Measurements from ENCODE around the gene BCDIN3D. TPM values are rescaled to one million over a fixed set of nuclear protein-coding genes. Genes with fewer than 3 reads are reported as not detected.

The BCDIN3D gene
- polyA plus RNA-seq, 1 donor: 5.6 TPM

GRCh38 chr12:49798248-49798647 lies 44.7 kb downstream of the BCDIN3D start:
- DNase-seq (ENCODE audit: low read depth): no peak

GRCh38 chr12:49797449-49797776 lies 45.5 kb downstream of the BCDIN3D start:
- no peak for DNase-seq (ENCODE audit: low read depth)

- no peak for DNase-seq (ENCODE audit: low read depth)
Measured at GRCh38 chr12:49796606-49797448, 46.1 kb downstream of the BCDIN3D start.

GRCh38 chr12:49796155-49796554 lies 46.8 kb downstream of the BCDIN3D start:
- no peak for DNase-seq (ENCODE audit: low read depth)

- no peak for DNase-seq (ENCODE audit: low read depth)
Measured at GRCh38 chr12:49795654-49796105, 47.2 kb downstream of the BCDIN3D start.

- no peak for DNase-seq (ENCODE audit: low read depth)
Measured at GRCh38 chr12:49794811-49795653, 47.9 kb downstream of the BCDIN3D start.

- DNase-seq (ENCODE audit: low read depth): no peak
Measured at GRCh38 chr12:49794021-49794420, 48.9 kb downstream of the BCDIN3D start.

- DNase-seq (ENCODE audit: low read depth): no peak
Measured at GRCh38 chr12:49793620-49794019, 49.3 kb downstream of the BCDIN3D start.

- DNase-seq (ENCODE audit: low read depth): no peak
Measured at GRCh38 chr12:49792976-49793580, 49.8 kb downstream of the BCDIN3D start.

GRCh38 chr12:49792181-49792970 lies 50.5 kb downstream of the BCDIN3D start:
- no peak for DNase-seq (ENCODE audit: low read depth)

- no peak for DNase-seq (ENCODE audit: low read depth)
Measured at GRCh38 chr12:49791700-49792099, 51.2 kb downstream of the BCDIN3D start.

- no peak for DNase-seq (ENCODE audit: low read depth)
Measured at GRCh38 chr12:49790741-49791555, 52.0 kb downstream of the BCDIN3D start.

- DNase-seq (ENCODE audit: low read depth): no peak
Measured at GRCh38 chr12:49789992-49790391, 52.9 kb downstream of the BCDIN3D start.

GRCh38 chr12:49787672-49788071 lies 55.2 kb downstream of the BCDIN3D start:
- no peak for DNase-seq (ENCODE audit: low read depth)

Other genes with a start within 250 kb of the BCDIN3D start
- gene FAM186B, start 237.5 kb downstream of the BCDIN3D start, polyA plus RNA-seq (ENCODE audit: insufficient read length): 1.8 TPM
- gene PRPF40B, start 219.5 kb downstream of the BCDIN3D start, polyA plus RNA-seq (ENCODE audit: insufficient read length): 13.6 TPM
- gene FMNL3, start 135.7 kb downstream of the BCDIN3D start, polyA plus RNA-seq (ENCODE audit: insufficient read length): 22.2 TPM
- gene TMBIM6, start 101.5 kb downstream of the BCDIN3D start, polyA plus RNA-seq (ENCODE audit: insufficient read length): 241 TPM
- 42.4 TPM for gene NCKAP5L, start 14.7 kb downstream of the BCDIN3D start, polyA plus RNA-seq (ENCODE audit: insufficient read length)
- gene FAIM2, start 60.8 kb upstream of the BCDIN3D start, polyA plus RNA-seq (ENCODE audit: insufficient read length): 7.9 TPM
- not detected for gene AQP2, start 107.6 kb upstream of the BCDIN3D start, polyA plus RNA-seq (ENCODE audit: insufficient read length)
- gene AQP5, start 118.8 kb upstream of the BCDIN3D start, polyA plus RNA-seq (ENCODE audit: insufficient read length): 0.38 TPM
- gene AQP6, start 129.8 kb upstream of the BCDIN3D start, polyA plus RNA-seq (ENCODE audit: insufficient read length): 0.14 TPM
- 20.7 TPM for gene RACGAP1, start 182.4 kb upstream of the BCDIN3D start, polyA plus RNA-seq (ENCODE audit: insufficient read length)
- gene ASIC1, start 214.5 kb upstream of the BCDIN3D start, polyA plus RNA-seq (ENCODE audit: insufficient read length): 9.1 TPM
- 53.4 TPM for gene SMARCD1, start 242.2 kb upstream of the BCDIN3D start, polyA plus RNA-seq (ENCODE audit: insufficient read length)

Data from forelimb muscle (tissue), 1 donor.